Osteocyte (in vitro differentiated cells): ENCODE measurements around the gene SHROOM3. TPM values are rescaled to one million over a fixed set of nuclear protein-coding genes. Genes with fewer than 3 reads are reported as not detected.

Source experiments
- DNase-seq: peaks from one replicate; pipeline ENCODE4 v3.0.0; 2021; ENCODE audit warnings: mixed read lengths; ENCODE audit not compliant: unreplicated experiment; ENCODE audit errors: extremely low spot score
- H3K27ac Mint-ChIP-seq: one replicate; pipeline ENCODE4 v1.8.0; 2021; ENCODE audit warnings: mild to moderate bottlenecking, mixed read lengths; ENCODE audit not compliant: unreplicated experiment
- H3K27me3 Mint-ChIP-seq: one replicate; pipeline ENCODE4 v1.8.0; 2021; ENCODE audit warnings: mixed read lengths; ENCODE audit not compliant: unreplicated experiment
- H3K36me3 Mint-ChIP-seq: one replicate; pipeline ENCODE4 v1.8.0; 2021; ENCODE audit warnings: mixed read lengths; ENCODE audit not compliant: unreplicated experiment
- H3K4me1 Mint-ChIP-seq: one replicate; pipeline ENCODE4 v1.8.0; 2021; ENCODE audit warnings: mixed read lengths; ENCODE audit not compliant: unreplicated experiment
- H3K4me3 Mint-ChIP-seq: one replicate; pipeline ENCODE4 v1.8.0; 2021; ENCODE audit warnings: mild to moderate bottlenecking, moderate library complexity, mixed read lengths; ENCODE audit not compliant: unreplicated experiment
- H3K9me3 Mint-ChIP-seq: one replicate; pipeline ENCODE4 v1.8.0; 2021; ENCODE audit warnings: mixed read lengths; ENCODE audit not compliant: unreplicated experiment
- CTCF ChIP-seq: fragments of 200-600 bp; sonication (generic); IDR thresholded peaks from 2 replicates; pipeline ENCODE4 v1.5.0; 2021; ENCODE audit warnings: antibody characterized with exemption, mild to moderate bottlenecking, moderate library complexity
- total RNA-seq: library from RNA; stranded (reverse); gene quantifications from 2 replicates; pipeline ENCODE4 v1.2.1, GENCODE V29; 2021

The SHROOM3 gene
- total RNA-seq, 1 donor from 2014 or later: 4.8 TPM

GRCh38 chr4:76525751-76526150, 90.7 kb downstream of the SHROOM3 start:
- Mint-ChIP-seq H3K27ac (no peak overlapping the region), H3K36me3 (peaks cover 4% of the 10 kb centered on the region), H3K4me3 (no peak overlapping the region), H3K27me3 (no peaks in the 10 kb centered on the region), H3K4me1 (no peaks in the 10 kb centered on the region), H3K9me3 (peaks cover 9% of the 10 kb centered on the region)
- no peak for DNase-seq
- no peak for TF ChIP-seq CTCF

GRCh38 chr4:76526585-76526990, 91.6 kb downstream of the SHROOM3 start:
- TF ChIP-seq CTCF: no peak
- peaks cover 3% of the 10 kb centered on the region for H3K36me3 Mint-ChIP-seq
- H3K4me1 Mint-ChIP-seq: no peaks in the 10 kb centered on the region
- DNase-seq: no peak
- H3K9me3 Mint-ChIP-seq: peaks cover 4% of the 10 kb centered on the region
- H3K4me3 Mint-ChIP-seq: no peak overlapping the region
- no peaks in the 10 kb centered on the region for H3K27me3 Mint-ChIP-seq
- no peak overlapping the region for H3K27ac Mint-ChIP-seq

- Mint-ChIP-seq H3K9me3 (no peaks in the 10 kb centered on the region), H3K27me3 (no peaks in the 10 kb centered on the region), H3K36me3 (no peaks in the 10 kb centered on the region), H3K4me1 (no peaks in the 10 kb centered on the region), H3K4me3 (no peak overlapping the region), H3K27ac (no peak overlapping the region)
- DNase-seq: no peak
- no peak for TF ChIP-seq CTCF
These were observed 92.6 kb downstream of the SHROOM3 start for GRCh38 chr4:76527666-76528065.

- no peak for TF ChIP-seq CTCF
- no peaks in the 10 kb centered on the region for H3K27me3 Mint-ChIP-seq
- H3K27ac Mint-ChIP-seq: no peak overlapping the region
- H3K9me3 Mint-ChIP-seq: no peaks in the 10 kb centered on the region
- peaks cover 13% of the 10 kb centered on the region for H3K4me1 Mint-ChIP-seq
- H3K36me3 Mint-ChIP-seq: no peaks in the 10 kb centered on the region
- no peak overlapping the region for H3K4me3 Mint-ChIP-seq
- no peak for DNase-seq
These were observed 96.6 kb downstream of the SHROOM3 start for GRCh38 chr4:76531597-76531996.

- Mint-ChIP-seq H3K36me3 (no peaks in the 10 kb centered on the region), H3K27me3 (no peaks in the 10 kb centered on the region), H3K27ac (no peak overlapping the region), H3K4me3 (no peak overlapping the region), H3K4me1 (peaks cover 13% of the 10 kb centered on the region), H3K9me3 (no peaks in the 10 kb centered on the region)
- TF ChIP-seq CTCF: no peak
- DNase-seq: no peak
These were observed 97.8 kb downstream of the SHROOM3 start for GRCh38 chr4:76532805-76533204.
